Kidney epithelial cell (primary cell): ENCODE measurements around the gene SMIM31. TPM values are rescaled to one million over a fixed set of nuclear protein-coding genes. Genes with fewer than 3 reads are reported as not detected.
A peak's percentile ranks its signal among the peaks of the same experiment; 100 is the strongest.

Source experiments
- DNase-seq: peaks from one replicate; pipeline ENCODE4 v3.0.0-alpha.2; 2010; ENCODE audit warnings: low read depth
- H3K27me3 ChIP-seq: 2 replicates; pipeline ENCODE4 v1.6.0; 2011; ENCODE audit warnings: low read length; ENCODE audit not compliant: control insufficient read depth, insufficient read depth
- H3K36me3 ChIP-seq: 2 replicates; pipeline ENCODE4 v1.5.1; 2011; ENCODE audit warnings: low read length; ENCODE audit not compliant: control insufficient read depth, insufficient read depth
- H3K4me3 ChIP-seq: 2 replicates; pipeline ENCODE4 v1.5.1; 2011; ENCODE audit warnings: low read depth, mild to moderate bottlenecking, control low read depth, low read length
- total RNA-seq: library from RNA; depleted of rRNA; stranded (reverse); fragments of >200 nt; gene quantifications from 2 replicates; pipeline ENCODE4 v1.2.3, GENCODE V29; 2015
- TF ChIP-seq, protein P1 (sequence below): IDR thresholded peaks from 2 replicates; pipeline ENCODE4 v1.5.1; 2011; ENCODE audit warnings: mild to moderate bottlenecking, moderate library complexity, low read length, control low read depth, inconsistent platforms; ENCODE audit not compliant: insufficient read depth, poor library complexity, severe bottlenecking

The SMIM31 gene
- total RNA-seq, 1 donor from 2014 or later, result not detected

- TF ChIP-seq, protein P1, sequence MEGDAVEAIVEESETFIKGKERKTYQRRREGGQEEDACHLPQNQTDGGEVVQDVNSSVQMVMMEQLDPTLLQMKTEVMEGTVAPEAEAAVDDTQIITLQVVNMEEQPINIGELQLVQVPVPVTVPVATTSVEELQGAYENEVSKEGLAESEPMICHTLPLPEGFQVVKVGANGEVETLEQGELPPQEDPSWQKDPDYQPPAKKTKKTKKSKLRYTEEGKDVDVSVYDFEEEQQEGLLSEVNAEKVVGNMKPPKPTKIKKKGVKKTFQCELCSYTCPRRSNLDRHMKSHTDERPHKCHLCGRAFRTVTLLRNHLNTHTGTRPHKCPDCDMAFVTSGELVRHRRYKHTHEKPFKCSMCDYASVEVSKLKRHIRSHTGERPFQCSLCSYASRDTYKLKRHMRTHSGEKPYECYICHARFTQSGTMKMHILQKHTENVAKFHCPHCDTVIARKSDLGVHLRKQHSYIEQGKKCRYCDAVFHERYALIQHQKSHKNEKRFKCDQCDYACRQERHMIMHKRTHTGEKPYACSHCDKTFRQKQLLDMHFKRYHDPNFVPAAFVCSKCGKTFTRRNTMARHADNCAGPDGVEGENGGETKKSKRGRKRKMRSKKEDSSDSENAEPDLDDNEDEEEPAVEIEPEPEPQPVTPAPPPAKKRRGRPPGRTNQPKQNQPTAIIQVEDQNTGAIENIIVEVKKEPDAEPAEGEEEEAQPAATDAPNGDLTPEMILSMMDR, result no peak
- H3K27me3 ChIP-seq, result no peaks in the 10 kb centered on the region
- no peaks in the 10 kb centered on the region for H3K36me3 ChIP-seq
- no peak overlapping the region for H3K4me3 ChIP-seq
- no peak for DNase-seq
Observed at GRCh38 chr4:164730705-164731393, 23.1 kb upstream of the SMIM31 start.

- Histone ChIP-seq H3K36me3 (no peaks in the 10 kb centered on the region), H3K27me3 (no peaks in the 10 kb centered on the region), H3K4me3 (no peak overlapping the region)
- no peak for DNase-seq
- TF ChIP-seq, protein P1, result peak; percentile 85
Observed at GRCh38 chr4:164731827-164732474, 22.0 kb upstream of the SMIM31 start.

- TF ChIP-seq, protein P1, result no peak
- H3K27me3 ChIP-seq, result no peaks in the 10 kb centered on the region
- no peak overlapping the region for H3K4me3 ChIP-seq
- DNase-seq, result no peak
- no peaks in the 10 kb centered on the region for H3K36me3 ChIP-seq
Observed at GRCh38 chr4:164734484-164734883, 19.4 kb upstream of the SMIM31 start.

GRCh38 chr4:164748375-164748774, 5.6 kb upstream of the SMIM31 start:
- TF ChIP-seq, protein P1, result peak; percentile 32
- Histone ChIP-seq H3K27me3 (no peaks in the 10 kb centered on the region), H3K36me3 (no peaks in the 10 kb centered on the region), H3K4me3 (no peak overlapping the region)
- no peak for DNase-seq

- no peaks in the 10 kb centered on the region for H3K36me3 ChIP-seq
- no peaks in the 10 kb centered on the region for H3K27me3 ChIP-seq
- no peak for DNase-seq
- TF ChIP-seq, protein P1, result no peak
- no peak overlapping the region for H3K4me3 ChIP-seq
Observed at GRCh38 chr4:164755432-164755831, 1.5 kb downstream of the SMIM31 start.
